Hepatocyte (in vitro differentiated cells): Measurements from ENCODE around the gene NRSN2. TPM values are rescaled to one million over a fixed set of nuclear protein-coding genes. Genes with fewer than 3 reads are reported as not detected.
"Not testable (repeated sequence)": the region's sequence is repeated elsewhere in the genome, so short reads cannot be mapped to it uniquely, and the experiment has no call there.

Experiments
- DNase-seq: peaks from one replicate; pipeline ENCODE4 v3.0.0-alpha.2; 2016; ENCODE audit warnings: low spot score
- H2AFZ ChIP-seq: fragments of 200-600 bp; sonication (generic); 2 replicates; pipeline ENCODE4 v1.6.0; 2016; ENCODE audit warnings: antibody characterized with exemption, mild to moderate bottlenecking
- H3K27ac ChIP-seq: fragments of 200-600 bp; sonication (generic); 2 replicates; pipeline ENCODE4 v1.5.1; 2016; ENCODE audit warnings: mild to moderate bottlenecking
- H3K27me3 ChIP-seq: fragments of 200-600 bp; sonication (generic); 2 replicates; pipeline ENCODE4 v1.6.1; 2016
- H3K36me3 ChIP-seq: fragments of 200-600 bp; sonication (generic); replicated peaks from 2 replicates; pipeline ENCODE4 v1.5.1; 2016; ENCODE audit warnings: low read depth; ENCODE audit not compliant: insufficient read depth
- H3K4me1 ChIP-seq: fragments of 200-600 bp; sonication (generic); 2 replicates; pipeline ENCODE4 v1.5.1; 2016; ENCODE audit warnings: mild to moderate bottlenecking, moderate library complexity; ENCODE audit not compliant: insufficient read depth
- H3K4me2 ChIP-seq: fragments of 200-600 bp; sonication (generic); 2 replicates; pipeline ENCODE4 v1.6.0; 2016
- H3K4me3 ChIP-seq: fragments of 200-600 bp; sonication (generic); 2 replicates; pipeline ENCODE4 v1.5.1; 2016; ENCODE audit warnings: mild to moderate bottlenecking
- H3K79me2 ChIP-seq: fragments of 200-600 bp; sonication (generic); 2 replicates; pipeline ENCODE4 v1.6.0; 2017; ENCODE audit warnings: mild to moderate bottlenecking
- H3K9me2 ChIP-seq: fragments of 200-600 bp; sonication (generic); replicated peaks from 2 replicates; pipeline ENCODE4 v1.6.0; 2017; ENCODE audit warnings: mild to moderate bottlenecking; ENCODE audit not compliant: insufficient read depth
- H3K9me3 ChIP-seq: fragments of 200-600 bp; sonication (generic); 2 replicates; pipeline ENCODE4 v1.5.1; 2016; ENCODE audit warnings: low read depth, mild to moderate bottlenecking
- H4K20me1 ChIP-seq: fragments of 200-600 bp; sonication (generic); 2 replicates; pipeline ENCODE4 v1.6.0; 2016; ENCODE audit warnings: mild to moderate bottlenecking; ENCODE audit not compliant: insufficient read depth, poor library complexity, severe bottlenecking
- CTCF ChIP-seq: fragments of 200-600 bp; sonication (generic); IDR thresholded peaks from 2 replicates; pipeline ENCODE4 v1.5.1; 2016; ENCODE audit warnings: antibody characterized with exemption, mild to moderate bottlenecking; ENCODE audit not compliant: poor library complexity
- EZH2 ChIP-seq: fragments of 200-600 bp; sonication (generic); IDR thresholded peaks from 2 replicates; pipeline ENCODE4 v1.6.1; 2016; ENCODE audit warnings: antibody characterized with exemption, mild to moderate bottlenecking, borderline replicate concordance
- EZH2phosphoT487 ChIP-seq: fragments of 200-600 bp; sonication (generic); IDR thresholded peaks from one replicate; pipeline ENCODE4 v1.6.1; 2018; ENCODE audit warnings: antibody characterized with exemption, mild to moderate bottlenecking, low read depth, moderate library complexity; ENCODE audit not compliant: unreplicated experiment, severe bottlenecking
- WGBS: methylation state at CpG from one replicate; pipeline ENCODE4 v1.1.6; 2016; ENCODE audit warnings: low lambda C conversion rate; ENCODE audit errors: missing lambda C conversion rate; 5-methylcytosine and 5-hydroxymethylcytosine counted together
- polyA plus RNA-seq: library from polyadenylated mRNA; unstranded; fragments of >200 nt; fragmentation: Nextera tagmentation; extraction: Ambion mirVana; gene quantifications from 2 replicates; pipeline ENCODE4 v1.2.1, GENCODE V29; 2016
- total RNA-seq: library from RNA; depleted of rRNA; stranded (reverse); fragments of >200 nt; gene quantifications from 2 replicates; pipeline ENCODE4 v1.2.3, GENCODE V29; 2014

Gene NRSN2
- total and polyA plus RNA-seq, 2 experiments from 2014 or later, result 29.8 to 68.1 TPM

- no peak overlapping the region for H3K27ac ChIP-seq
- no peak for DNase-seq
- H3K36me3 ChIP-seq, result no peaks in the 10 kb centered on the region
- H3K9me3 ChIP-seq, result no peaks in the 10 kb centered on the region
- TF ChIP-seq CTCF (no peak), EZH2phosphoT487 (no peak), EZH2 (no peak)
- peaks cover 61% of the 10 kb centered on the region for H3K79me2 ChIP-seq
- peaks cover 7% of the 10 kb centered on the region for H3K4me1 ChIP-seq
- H2AFZ ChIP-seq, result no peak overlapping the region
- peaks cover 20% of the 10 kb centered on the region for H4K20me1 ChIP-seq
- H3K4me2 ChIP-seq, result no peak overlapping the region
- no peak overlapping the region for H3K4me3 ChIP-seq
- WGBS, result 95% methylated on average over 1 of the region's 1 CpG
- H3K27me3 ChIP-seq, result no peaks in the 10 kb centered on the region
- H3K9me2 ChIP-seq, result no peaks in the 10 kb centered on the region
These were observed 37.8 kb downstream of the NRSN2 start for GRCh38 chr20:384723-385122.

GRCh38 chr20:385448-385847 lies 38.5 kb downstream of the NRSN2 start:
- TF ChIP-seq EZH2phosphoT487, result no peak
- TF ChIP-seq EZH2, result no peak
- no peak for TF ChIP-seq CTCF
- no peaks in the 10 kb centered on the region for H3K9me3 ChIP-seq
- H3K9me2 ChIP-seq, result no peaks in the 10 kb centered on the region
- H4K20me1 ChIP-seq, result peaks cover 20% of the 10 kb centered on the region
- no peaks in the 10 kb centered on the region for H3K36me3 ChIP-seq
- H2AFZ ChIP-seq, result no peak overlapping the region
- 97% methylated on average over 5 of the region's 5 CpGs for WGBS
- no peak overlapping the region for H3K4me2 ChIP-seq
- no peak for DNase-seq
- H3K4me1 ChIP-seq, result peaks cover 7% of the 10 kb centered on the region
- peaks cover 61% of the 10 kb centered on the region for H3K79me2 ChIP-seq
- no peak overlapping the region for H3K4me3 ChIP-seq
- no peak overlapping the region for H3K27ac ChIP-seq
- no peaks in the 10 kb centered on the region for H3K27me3 ChIP-seq

- 97% methylated on average over 8 of the region's 8 CpGs for WGBS
- H3K27me3 ChIP-seq, H2AFZ ChIP-seq, H3K4me1 ChIP-seq, H3K36me3 ChIP-seq, H3K27ac ChIP-seq, DNase-seq, H3K4me3 ChIP-seq, H3K4me2 ChIP-seq, H3K9me2 ChIP-seq, H3K9me3 ChIP-seq: not testable (repeated sequence)
- peaks cover 20% of the 10 kb centered on the region for H4K20me1 ChIP-seq
- H3K79me2 ChIP-seq, result peaks cover 56% of the 10 kb centered on the region
These were observed 39.7 kb downstream of the NRSN2 start for GRCh38 chr20:386634-387033.

- no peak for DNase-seq
- Histone ChIP-seq H3K4me2 (no peak overlapping the region), H3K9me3 (no peaks in the 10 kb centered on the region), H4K20me1 (peaks cover 15% of the 10 kb centered on the region), H3K27me3 (no peaks in the 10 kb centered on the region), H3K9me2 (no peaks in the 10 kb centered on the region), H2AFZ (no peak overlapping the region), H3K36me3 (no peaks in the 10 kb centered on the region), H3K27ac (no peak overlapping the region), H3K4me1 (peaks cover 1% of the 10 kb centered on the region), H3K79me2 (peaks cover 54% of the 10 kb centered on the region), H3K4me3 (no peak overlapping the region)
- 95% methylated on average over 3 of the region's 3 CpGs for WGBS
- no peak for TF ChIP-seq EZH2phosphoT487
- TF ChIP-seq CTCF, result no peak
- TF ChIP-seq EZH2, result no peak
These were observed 40.6 kb downstream of the NRSN2 start for GRCh38 chr20:387520-387919.
